HG02798 (cell line): Measurements from ENCODE around the gene IRF2.

Experiments used
- ATAC-seq: cut with Tn5 transposase; IDR thresholded peaks from one replicate; pipeline ENCODE4 v1.9.1; 2021; ENCODE audit warnings: mild to moderate bottlenecking; ENCODE audit not compliant: unreplicated experiment, poor library complexity

Gene IRF2

DNA sequence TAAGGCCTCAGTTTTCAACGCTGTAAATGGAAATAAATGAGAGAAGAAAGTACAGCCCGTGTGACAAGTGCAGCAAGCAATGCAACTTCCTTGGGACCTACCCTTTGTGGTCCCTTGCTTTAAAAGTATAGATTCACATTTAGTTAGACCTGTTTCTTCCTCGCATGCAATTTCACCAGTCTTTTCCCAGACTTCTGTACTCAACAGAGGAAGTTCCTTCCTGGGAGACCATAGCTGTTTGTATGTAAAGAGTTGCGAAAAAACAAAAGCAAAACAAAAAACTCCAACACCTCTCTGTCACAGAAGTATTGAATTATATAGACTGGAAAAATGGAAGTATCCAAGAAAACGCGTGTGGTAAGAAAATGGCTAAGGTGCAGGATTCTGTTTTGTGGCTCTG is 1.1 kb upstream of the IRF2 start:
- no peak for ATAC-seq

DNA sequence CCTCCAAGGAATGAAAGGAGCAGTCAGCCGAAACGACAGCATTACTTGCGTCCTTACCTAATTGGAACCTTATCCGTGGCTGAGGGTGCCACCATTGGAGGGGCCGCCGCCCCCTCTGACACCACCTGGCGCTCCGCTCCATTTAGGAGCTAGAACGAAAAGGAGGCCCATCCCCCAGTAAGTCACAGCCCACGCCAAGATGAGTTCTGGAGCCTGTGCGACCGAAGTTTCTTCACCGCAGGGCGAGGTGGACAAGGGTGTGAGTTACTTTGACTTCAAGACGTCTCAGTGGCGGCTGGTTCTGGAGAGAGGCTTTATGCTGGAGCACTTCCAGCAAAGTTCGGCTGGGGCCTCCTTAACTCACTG is 729 bp upstream of the IRF2 start:
- ATAC-seq: peak; percentile 21

DNA sequence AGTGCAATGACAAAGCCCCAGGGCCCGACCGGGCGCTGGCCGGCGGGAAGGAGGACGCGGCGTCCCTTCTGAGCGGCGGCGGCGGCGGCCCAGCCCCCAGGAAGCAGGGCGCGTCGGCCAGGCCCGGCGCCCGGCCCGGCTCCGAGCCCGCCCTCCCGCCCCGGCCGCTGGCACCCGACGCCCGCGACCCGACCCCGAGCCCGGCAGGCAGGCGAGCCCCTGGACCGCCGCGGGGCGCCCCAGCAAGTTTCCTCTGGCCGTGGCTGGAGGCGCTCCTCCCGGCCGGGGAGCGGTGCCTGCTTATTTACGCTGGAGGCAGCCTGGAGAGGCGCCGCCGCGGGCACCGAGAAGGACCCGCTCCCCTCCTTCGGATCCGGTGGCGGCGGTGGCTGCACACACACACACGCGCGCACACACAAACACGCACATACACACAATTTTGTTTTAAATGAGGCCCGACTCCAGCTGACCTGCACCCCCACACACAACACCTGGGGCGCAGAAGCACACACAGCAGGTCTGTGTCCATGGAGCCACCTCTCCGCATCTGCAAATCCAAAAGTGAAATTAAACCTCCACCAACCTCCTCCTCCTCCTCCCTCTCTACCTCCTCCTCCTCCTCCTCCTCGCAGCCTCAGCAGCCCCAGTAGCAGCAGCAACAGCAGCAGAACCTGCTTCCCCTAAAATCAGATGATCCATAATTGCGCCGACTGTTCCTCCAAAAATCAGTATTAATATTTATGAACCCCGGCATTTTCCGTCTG is 669 bp downstream of the IRF2 start:
- peak; percentile 0 for ATAC-seq

DNA sequence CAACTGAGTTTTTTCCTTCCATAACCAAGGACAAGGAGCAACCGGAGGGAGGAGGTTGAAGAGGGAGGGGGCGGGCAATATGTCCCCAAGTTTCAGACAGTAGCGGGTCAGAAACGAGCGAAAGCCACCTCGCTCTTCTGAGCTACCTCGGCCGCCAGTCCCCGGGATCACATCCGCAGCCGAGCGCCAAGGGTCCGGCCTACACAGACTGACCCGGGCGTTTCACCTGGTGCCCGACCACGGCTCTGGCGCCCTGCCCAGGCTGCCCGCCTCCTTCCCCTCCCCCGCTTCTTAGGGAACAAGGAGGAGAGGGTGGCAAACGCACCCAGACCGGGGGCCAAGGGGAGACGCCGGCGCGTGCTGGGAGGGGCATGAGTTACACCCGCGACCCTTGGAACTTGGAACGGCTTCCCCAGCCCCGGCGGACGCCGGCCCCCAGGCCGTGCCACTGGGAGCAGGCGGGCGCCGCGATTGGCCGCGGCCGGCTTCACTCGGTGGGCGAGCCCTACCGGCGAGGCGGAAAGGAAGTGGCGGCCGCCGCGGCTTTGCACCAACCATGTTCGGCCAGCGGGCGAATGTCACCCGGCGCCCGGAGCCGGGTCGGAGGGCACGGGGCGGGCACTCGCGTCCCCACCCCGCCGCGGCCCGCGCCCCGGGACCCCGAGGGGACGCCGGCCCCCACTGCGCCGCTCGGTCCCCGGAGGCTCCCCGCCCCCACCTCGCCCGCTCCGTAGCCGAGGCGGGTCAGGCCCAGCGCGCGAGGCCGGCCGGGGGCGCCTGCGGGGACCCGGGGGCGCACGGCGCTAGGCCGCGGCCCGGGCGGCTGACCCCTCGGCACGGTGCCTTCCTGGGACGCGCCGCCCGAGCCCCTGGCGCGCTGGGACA is 1.5 kb downstream of the IRF2 start:
- peak; percentile 28 for ATAC-seq

DNA sequence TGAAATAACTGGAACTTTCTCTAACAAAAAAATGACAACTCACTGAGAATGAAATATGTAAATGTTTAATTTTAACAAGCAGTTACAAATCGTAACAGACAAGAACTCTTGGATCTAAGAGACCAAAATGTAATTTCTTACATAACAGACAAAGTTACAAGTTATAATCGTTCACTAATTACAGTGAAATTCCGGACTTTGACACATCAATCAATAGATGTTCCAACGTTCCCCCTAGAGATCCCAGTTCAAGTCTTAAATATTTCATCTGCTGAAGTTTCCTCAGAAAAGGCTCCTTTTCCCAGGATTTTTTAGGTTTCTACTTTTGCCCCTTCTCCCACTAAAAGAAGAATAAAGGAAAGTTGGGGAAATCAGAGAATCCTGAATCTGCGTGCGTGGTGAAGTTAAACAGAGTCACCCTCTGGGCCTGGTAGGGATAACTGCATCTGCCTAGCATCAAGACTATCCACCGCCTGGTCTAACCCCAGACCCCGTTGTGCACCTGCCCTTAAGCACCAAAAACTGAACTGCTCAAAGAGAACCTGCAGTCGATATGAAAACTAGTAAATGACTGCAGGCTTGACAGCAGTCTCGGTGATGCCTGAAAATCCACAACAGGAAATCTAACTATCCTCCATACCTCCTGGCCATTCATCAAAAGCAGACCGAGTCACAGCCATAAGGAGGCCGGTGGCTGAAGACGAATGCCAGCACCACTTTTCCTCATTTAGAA is 2.3 kb downstream of the IRF2 start:
- ATAC-seq: no peak

DNA sequence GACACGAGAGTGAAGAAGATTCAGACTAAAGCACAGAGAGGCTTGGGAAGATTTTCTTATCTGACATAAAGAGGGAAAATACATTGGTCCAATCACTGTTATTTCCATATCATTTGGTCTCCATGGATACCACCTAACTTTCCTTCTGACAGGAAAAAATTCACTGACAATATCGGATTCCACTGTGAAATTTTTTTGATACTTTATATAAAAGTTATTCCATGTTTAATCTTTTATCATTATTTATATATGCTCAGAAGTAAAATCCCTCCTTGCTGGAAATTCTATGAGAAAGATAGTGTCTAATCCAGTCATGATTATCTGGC is 3.6 kb downstream of the IRF2 start:
- no peak for ATAC-seq

DNA sequence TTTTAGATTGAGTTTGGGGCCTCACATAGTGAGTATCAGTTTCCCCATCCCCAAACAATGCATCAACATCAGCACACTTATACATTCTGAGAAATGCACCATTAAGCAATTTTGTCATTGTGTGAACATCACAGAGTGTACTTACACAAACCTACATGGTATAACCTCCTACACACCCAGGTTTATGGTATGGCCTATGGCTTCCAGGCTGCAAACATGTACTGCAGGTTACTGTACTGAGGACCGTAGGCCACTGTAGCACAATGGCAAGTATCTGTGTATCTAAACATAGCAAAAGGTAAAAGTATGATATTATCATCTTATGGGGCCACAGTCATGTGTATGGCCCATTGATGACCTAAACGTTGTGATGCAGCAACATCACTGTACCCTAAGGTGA is 7.7 kb downstream of the IRF2 start:
- ATAC-seq: no peak

DNA sequence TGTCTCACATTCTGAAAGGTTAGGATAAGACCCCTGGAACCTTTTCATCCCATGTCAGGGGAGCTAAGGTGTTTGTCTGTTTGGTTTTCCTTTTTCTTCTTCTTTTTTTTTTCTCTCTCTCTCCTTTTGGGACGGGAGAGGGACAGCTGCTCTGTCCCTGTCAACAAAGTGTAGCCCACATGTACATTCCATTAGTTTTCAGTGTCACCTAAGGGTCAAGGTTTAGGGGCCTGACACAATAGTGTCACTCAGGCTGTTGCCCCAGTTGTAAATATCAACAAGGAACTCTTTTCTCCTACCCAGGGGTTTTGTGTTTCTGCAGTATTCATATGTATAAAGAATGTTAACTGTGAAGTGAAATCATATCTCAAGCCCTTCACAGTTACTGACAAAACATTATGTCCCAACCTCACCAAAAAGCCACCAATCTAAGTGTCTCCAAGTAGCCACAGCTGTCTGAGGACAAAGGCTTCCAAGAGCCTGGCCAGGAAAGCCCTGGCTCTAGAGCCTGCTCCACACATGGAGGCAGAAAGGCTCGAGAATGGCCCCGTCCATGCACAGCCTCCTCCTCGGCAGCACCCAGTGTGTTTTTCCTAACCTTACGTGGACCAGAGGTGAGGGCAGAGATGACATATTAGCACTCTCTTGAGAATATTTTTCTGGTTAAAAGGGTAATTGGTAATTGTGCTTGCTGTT is 9.4 kb downstream of the IRF2 start:
- no peak for ATAC-seq

DNA sequence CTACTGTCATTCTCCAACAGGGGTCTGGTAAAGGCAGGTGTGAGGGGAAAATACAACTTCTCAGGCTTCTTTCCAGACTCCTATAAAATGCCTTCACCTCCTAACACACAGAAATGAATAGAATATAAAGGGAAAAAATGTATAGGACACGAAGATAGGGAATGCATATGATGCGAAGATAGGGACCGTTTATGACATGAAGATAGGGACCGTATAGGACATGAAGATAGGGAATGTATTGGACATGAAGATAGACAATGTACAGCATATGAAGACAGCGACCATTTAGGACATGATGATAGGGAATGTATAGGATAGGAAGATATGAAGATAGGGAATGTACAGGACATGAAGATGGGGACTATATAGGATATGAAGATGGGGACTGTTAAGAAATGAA is 10.5 kb downstream of the IRF2 start:
- ATAC-seq: no peak

DNA sequence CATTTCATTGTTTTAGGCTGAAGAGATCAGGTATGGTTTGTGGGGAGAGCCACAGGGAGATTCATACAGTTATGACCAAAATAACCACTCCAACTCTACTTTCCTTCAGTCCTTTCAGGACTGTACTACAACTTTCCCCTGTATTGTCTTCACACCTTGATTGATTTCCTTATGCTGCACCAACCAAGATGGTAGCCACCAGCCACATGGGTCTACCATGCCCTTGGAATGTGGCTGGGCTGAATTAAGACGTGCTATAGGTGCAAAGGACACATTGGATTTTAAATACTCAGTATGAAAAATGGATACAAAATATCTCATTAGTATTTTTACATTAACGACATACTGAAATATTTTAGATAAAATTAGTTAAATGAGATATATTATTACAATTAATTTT is 11.2 kb downstream of the IRF2 start:
- no peak for ATAC-seq

DNA sequence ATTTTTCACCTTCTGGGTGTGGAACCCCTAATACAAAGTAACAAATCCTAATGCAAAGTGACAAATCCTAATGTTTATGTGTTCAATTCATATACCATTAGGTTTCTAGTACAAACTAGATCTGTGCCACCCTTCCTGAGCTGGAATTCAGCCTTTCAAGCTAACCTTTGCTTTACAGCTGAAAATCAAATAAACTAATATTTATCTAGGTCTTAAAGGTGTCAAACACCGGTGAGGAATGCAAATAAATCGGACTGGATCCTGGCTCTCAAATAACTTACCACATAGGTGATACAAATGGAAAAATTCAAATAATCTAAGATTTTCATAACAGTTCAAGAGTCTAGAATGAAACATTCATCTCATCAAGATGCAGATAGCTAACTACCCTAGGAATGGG is 11.6 kb downstream of the IRF2 start:
- ATAC-seq: no peak

DNA sequence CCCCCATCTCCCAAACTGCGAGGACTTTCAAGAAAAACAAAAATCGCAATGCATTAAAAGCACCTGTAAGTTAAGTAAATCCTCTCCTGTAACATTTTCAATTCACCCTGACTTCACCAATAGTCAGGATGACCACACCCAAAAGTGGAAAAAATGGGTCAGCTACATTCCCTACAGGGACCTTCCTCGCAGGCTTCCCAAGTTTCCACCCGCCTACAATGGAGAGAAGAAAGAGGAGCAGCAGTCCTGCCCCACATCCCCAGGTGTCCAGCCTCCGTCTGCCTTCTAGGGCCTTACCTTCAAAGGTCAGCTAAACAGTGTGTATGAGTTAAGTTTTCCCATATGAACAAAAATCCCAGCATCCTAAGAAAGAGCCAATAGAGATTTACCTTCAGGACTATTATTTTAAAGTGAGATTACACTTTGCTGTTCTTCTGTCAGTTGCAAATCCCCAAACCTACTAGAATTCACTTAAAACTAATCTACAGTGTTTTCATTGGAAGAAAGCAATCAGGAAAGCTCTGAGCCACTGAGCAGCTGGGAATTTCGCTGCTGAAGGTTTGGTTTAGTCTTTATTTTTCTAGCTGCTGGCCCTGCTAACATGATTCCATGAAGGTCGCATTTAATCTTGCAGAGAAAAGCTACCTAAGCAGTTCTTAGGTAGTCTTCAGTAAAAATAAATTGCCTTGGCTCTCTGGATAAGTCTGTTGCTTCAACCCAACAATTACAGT is 12.5 kb downstream of the IRF2 start:
- no peak for ATAC-seq

DNA sequence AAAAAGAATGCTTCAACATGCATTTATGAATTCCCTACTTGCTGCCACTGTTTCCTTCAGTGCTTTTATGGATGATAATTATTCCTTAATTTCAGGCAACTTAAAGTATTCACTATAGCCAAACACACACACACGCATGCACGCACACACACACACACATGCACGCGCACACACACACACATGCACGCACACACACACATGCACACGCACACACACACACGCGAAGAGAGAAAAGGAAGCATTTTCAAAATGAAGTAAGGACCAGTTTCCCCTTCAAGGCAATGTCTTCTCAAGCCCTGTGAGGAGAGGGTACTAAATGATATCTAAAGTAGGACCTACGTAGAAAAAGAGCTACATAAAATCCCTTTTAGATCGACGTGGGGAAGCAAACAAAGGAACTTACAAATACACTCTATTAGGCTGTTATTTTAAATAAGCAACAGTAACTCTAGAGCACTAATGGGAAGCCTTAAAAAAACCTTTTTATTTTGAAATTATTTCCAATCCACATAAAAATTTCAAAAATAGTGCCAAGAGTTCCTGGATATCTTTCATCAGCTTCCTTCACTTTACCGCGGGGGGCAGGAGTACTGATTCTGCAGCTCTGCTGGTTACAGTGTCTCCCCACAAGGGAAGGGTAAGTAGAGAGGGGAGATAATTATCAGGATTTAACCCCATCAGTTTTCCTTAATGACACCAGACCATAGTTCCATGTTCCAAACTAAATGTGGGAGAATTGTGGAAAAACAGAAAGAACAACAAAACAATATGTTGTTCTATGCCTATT is 13.7 kb downstream of the IRF2 start:
- no peak for ATAC-seq

DNA sequence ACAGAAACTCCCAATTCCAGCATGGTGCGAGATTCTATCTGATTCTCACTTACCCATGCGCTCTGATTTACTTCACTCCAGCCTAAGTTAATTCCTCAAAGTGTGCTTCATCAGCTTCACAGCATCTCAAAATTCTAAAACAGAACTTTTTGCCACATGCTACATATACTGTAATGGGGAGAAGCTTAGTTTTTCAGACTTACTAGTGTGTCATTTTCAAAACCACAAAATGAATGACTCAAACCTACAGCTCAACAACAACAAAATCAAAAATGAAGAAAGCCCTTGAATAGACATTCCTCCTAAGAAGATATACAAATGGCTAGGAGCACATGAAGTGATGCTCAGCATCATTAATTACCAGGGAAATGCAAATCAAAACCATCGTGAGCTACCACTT is 14.9 kb downstream of the IRF2 start:
- no peak for ATAC-seq

DNA sequence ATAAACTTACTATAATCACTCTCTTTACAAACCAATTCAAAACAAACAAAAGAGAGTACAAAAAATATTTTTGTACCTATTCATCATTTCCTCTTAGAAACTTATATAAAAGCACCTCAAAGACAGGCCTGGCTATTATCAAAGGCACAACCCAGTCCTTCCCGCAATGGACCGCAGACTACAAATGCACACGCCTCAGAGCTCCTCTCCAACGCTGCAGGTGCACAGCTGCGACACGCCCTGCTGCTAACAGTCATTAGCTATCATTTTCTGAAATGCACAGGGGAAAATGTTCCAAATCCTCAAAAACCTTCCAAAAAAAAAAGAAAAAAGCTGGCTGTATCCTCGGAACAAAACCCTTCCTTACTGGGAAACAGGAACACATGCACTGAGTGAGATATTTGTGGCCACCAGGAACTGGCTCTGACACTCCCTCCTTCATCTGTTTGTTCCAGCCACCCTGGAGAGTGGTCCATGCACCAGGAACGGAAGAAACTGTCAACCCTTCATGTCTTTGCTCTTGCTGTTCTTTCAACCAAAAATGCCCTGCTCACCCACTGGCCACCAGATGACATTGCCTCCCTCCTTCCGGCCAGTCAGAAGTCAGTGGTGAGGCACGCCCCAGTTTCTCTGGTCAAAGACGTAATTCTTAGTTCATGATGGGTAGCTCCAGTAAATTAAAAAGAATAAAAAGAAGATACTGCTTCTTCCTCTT is 16.7 kb downstream of the IRF2 start:
- no peak for ATAC-seq

DNA sequence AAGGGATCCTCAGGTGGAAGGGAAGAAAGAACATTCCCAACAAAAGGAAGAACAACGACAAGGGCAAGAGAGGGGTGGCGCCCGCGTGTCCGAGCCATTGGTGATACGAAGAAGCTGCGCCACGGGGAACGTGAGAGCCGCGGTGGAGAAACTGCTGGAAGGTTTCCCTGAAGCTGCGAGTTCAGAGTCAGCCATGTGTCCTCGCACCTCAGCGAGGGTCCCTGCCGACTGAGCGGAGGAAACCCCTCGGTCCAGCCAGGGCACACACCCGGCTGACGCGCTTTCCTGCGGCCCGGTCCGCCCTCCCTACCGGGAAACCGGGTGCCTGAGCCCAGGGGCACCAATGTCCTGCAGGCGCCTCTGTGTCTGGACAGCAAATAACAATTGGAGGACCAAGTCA is 18.0 kb downstream of the IRF2 start:
- ATAC-seq: no peak

DNA sequence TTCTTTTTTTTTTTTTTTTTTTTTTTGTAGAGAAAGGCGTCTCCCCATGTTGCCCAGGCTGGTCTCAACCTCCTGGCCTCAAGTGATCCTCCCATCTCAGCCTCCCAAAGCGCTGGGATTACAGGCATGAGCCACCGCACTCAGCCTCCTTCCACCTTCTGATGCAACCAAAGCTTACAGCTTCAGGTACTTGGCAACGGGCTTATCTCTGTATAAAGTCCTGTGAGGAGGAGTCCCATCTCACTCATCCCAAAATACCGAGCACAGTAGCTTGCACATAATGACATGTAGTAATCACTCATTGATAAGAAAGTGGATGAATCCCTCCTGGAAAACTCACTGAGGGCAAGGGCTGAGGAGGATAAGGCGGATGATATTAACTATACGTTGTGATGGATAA is 19.1 kb downstream of the IRF2 start:
- no peak for ATAC-seq

DNA sequence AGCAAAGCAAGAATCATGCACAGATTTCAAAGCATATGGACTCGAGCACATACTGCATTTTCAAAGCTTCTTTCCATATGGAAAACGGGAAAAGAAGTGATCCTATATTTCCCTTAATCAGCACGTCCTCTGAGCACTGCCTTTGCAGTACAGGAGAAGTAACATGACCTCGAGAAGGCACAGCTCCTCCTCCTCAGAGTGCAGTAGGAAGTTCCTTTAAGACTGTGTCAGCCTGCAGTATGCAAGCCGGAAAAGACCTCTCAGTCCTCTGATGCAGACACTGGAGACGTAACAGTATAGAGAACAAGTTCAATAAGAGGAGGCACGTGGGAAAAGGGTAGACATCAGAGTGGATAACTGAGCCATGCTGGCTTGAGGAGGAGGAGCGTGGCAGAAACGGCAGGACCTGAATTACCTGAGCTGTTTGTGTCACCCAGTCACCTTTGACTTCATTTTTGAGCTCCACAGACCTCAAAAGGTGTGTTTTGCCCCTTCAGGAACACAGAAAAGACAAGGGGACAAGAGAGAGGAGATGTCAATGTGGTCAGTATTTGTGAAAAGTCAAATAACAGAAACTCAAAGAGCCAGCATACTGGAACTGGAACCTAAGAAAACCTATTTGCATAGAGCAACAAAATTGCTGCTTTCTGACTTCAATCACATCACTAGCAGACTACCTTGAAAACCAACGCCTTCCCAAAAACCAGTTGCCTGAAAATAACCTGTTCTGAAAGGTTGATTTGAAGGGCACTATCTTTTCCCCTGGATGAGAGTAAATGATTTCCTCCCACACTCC is 20.8 kb downstream of the IRF2 start:
- peak; percentile 72 for ATAC-seq
